Activated CD4-positive, alpha-beta T cell treated with anti-CD3 and anti-CD28 coated beads, Interleukin-10, Interleukin-2, amounts not matched to agents 100 ng/mL and 50 ng/mL, durations not matched to agents 16 hours and 8 hours (primary cell): ENCODE data around the gene IER2.
"Not testable (repeated sequence)": the region's sequence is repeated elsewhere in the genome, so short reads cannot be mapped to it uniquely, and the experiment has no call there.

Experiments used
- DNase-seq: peaks from one replicate; pipeline ENCODE4 v3.0.0-alpha.2; 2020

The IER2 gene

GRCh38 chr19:13146763-13147563 is 3.2 kb upstream of the IER2 start:
- no peak for DNase-seq

GRCh38 chr19:13149173-13149627 is 1.0 kb upstream of the IER2 start:
- DNase-seq: not testable (repeated sequence)

- peak; percentile 49 for DNase-seq
Measured at GRCh38 chr19:13149628-13150186, 504 bp upstream of the IER2 start.

GRCh38 chr19:13150931-13151604 is 857 bp downstream of the IER2 start:
- no peak for DNase-seq

GRCh38 chr19:13151605-13152355 is 1.6 kb downstream of the IER2 start:
- peak; percentile 98 for DNase-seq

GRCh38 chr19:13152356-13152973 is 2.3 kb downstream of the IER2 start:
- no peak for DNase-seq

GRCh38 chr19:13152974-13153568 is 2.9 kb downstream of the IER2 start:
- DNase-seq: peak; percentile 98

- DNase-seq: no peak
Measured at GRCh38 chr19:13153569-13154240, 3.5 kb downstream of the IER2 start.

- DNase-seq: peak; percentile 77
Measured at GRCh38 chr19:13154241-13154778, 4.1 kb downstream of the IER2 start.

- DNase-seq: peak; percentile 84
Measured at GRCh38 chr19:13154911-13155471, 4.8 kb downstream of the IER2 start.

GRCh38 chr19:13155472-13156359 is 5.5 kb downstream of the IER2 start:
- DNase-seq: peak; percentile 85

- DNase-seq: no peak
Measured at GRCh38 chr19:13159713-13160112, 9.5 kb downstream of the IER2 start.

GRCh38 chr19:13160557-13160956 is 10.3 kb downstream of the IER2 start:
- no peak for DNase-seq

GRCh38 chr19:13162724-13163608 is 12.8 kb downstream of the IER2 start:
- peak; percentile 97 for DNase-seq

GRCh38 chr19:13163609-13164342 is 13.6 kb downstream of the IER2 start:
- DNase-seq: peak; percentile 65

GRCh38 chr19:13164343-13165161 is 14.3 kb downstream of the IER2 start:
- peak; percentile 63 for DNase-seq
